GM18907 (cell line): ENCODE measurements around the gene MYOM1.
A peak's percentile ranks its signal among the peaks of the same experiment; 100 is the strongest.
"Not testable (repeated sequence)": the region's sequence is repeated elsewhere in the genome, so short reads cannot be mapped to it uniquely, and the experiment has no call there.

Experiments
- ATAC-seq: cut with Tn5 transposase; IDR thresholded peaks from one replicate; pipeline ENCODE4 v1.9.1; 2021; ENCODE audit warnings: mild to moderate bottlenecking, moderate library complexity; ENCODE audit not compliant: unreplicated experiment

Gene MYOM1

DNA sequence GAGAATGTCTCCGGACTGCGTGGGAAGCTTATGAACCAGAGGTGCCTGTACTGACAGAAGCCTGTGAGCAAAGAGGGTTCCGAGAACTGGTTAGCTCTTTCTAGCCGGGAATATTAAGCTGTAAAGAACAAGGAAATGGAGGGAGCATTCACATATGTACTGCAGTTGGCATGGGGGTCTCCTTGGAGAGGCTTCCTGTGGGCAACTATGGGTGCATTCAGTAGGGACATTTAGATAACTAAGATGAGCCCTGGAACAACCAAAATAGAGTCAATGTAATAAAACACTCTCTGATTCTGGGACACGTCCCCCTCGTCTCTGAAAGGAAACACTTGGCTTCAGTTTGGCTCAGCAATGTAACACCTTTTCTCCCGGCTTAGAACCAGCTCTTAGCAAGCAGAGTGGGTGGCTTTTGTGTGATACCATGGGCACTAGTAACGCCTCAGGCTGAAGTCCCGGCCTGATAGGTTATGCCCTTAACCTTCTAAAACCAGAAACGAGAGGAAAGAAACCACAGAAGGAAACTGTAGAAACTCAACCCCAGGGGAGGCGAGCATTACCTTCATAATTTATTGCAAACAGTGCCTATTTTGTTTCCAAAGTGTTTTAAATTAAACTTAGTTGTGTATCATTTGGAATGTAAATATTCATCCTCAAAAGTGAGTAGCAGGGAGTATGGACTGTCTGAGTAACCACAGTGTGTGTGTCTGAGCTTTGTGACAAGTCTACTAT lies 158.0 kb downstream of the MYOM1 start:
- peak; percentile 46 for ATAC-seq

DNA sequence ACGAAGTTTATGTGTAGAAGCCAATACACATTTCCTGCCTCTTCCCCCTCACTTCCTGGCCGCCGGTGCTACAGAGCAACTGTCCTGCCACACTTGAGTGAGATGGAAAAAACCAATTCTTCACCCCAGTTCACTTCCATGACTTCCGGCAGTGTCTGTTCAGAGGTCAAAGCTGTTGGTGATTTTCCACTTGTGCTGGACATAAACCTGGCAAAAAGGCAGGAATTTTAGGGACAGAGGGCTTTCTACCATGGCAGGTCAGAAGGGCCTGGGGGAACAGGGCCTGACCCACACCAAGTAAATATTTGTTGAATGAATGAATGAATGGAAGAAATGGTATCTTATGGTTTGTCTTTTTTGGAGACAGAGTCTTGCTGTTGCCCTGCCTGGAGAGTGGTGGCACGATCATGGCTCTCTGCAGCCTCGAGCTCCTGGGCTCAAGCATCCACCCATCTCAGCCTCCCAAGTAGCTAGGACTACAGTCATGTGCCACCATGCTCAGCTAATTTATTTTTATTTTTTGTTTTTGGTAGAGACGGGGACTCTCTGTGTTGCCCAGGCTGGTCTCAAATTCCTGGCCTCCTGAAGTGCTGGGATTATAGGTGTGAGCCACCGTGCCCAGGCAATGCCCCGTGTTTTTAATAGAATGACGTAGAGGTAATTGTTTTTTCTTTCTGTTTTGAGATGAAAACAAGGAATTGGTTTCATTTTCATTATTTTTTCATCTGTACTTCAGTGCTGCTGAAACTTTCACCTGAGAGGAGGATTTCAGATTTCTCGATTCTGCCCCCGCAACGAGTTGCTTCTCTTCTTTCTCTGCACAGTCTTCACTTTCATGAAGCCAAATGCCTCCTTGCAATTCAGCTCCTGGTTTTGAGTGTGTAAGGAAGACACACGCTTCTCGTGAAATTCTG lies 158.8 kb downstream of the MYOM1 start:
- ATAC-seq, result peak; percentile 43

DNA sequence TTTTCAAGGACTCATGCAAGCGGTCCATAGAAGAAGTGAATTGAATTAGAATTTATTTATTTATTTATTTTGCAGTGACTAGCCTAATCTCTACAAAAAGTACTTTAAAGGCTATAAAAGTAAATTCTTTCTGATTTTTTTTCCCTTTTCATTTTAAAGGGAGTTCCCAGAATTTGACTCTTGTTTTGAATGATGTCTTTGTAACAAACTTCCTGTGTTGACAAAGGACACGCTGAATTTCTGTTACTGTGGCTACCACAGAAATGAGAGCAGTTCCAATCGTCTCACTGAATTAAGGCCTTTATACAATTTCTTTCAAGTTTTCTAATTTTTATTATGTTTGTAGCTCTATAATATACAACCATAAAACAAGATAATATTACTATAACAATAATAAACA lies 160.5 kb downstream of the MYOM1 start:
- ATAC-seq, result no peak

DNA sequence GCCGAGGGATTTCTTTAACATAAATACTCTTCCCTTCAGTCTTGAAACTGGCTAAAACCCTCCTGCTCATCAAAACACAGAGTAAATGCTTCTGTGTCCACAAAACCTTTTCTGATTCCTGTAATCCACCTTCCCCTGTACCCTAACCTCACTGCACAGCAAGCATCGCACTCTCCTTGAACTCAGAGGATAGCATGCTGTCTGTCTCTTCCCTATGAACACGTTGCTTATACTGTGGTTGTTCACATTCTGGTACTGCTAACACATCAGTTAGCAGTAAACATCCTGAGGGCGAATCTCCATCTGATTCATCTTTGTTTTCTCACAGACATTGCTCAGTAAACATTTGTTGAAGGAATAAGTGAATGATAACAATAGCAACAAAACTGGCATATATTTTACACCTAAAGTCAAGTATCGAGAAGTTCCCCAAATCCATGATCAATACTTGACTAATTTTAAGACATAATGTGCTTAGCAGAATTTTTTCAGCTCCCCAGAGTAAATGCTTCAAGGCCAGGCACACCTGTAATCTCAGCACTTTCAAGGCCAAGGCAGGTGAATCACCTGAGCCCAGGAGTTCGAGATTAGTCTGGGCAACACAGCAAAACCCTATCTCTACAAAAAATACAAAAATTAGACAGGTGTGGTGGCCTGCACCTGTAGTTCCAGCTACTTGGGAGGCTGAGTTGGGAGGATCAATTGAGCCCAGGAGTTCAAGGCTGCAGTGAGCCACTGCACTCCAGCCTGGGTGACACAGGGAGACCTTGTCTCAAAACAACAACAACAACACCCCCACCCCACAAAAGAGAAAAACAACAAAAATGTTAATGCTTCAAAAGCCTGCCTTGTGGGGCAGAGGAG lies 161.2 kb downstream of the MYOM1 start:
- ATAC-seq, result no peak

DNA sequence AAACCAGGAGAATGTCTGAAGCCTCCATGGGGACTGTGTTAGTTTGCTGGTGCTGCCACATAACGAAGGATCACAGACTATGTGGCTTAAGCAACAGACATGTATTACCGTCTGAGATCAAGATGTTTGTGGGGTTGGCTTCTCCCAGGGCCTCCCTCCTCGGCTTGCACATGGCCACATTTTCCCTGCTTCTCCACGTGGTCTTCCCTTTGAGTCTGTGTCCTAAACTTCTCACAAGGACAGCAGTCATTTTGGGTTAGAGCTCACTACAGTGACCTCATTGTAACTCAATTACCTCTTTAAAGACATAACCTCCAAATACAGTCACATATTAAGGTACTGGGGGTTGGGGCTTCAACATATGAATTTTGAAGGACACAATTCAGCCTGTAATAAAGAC lies 162.2 kb downstream of the MYOM1 start:
- no peak for ATAC-seq

DNA sequence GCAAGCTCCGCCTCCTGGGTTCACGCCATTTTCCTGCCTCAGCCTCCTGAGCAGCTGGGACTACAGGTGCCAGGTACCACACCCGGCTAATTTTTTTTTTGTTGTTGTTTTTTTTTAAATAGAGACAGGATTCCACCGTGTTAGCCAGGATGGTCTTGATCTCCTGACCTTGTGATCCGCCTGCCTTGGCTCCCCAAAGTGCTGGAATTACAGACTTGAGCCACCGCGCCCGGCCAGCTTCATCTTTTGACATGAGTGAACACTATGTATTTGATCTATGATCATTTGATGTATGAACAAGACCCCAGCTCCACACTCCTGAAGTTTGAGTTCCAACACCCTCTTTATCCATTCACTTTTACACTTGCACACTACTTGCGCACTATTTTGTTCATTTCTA lies 163.5 kb downstream of the MYOM1 start:
- ATAC-seq, result no peak

DNA sequence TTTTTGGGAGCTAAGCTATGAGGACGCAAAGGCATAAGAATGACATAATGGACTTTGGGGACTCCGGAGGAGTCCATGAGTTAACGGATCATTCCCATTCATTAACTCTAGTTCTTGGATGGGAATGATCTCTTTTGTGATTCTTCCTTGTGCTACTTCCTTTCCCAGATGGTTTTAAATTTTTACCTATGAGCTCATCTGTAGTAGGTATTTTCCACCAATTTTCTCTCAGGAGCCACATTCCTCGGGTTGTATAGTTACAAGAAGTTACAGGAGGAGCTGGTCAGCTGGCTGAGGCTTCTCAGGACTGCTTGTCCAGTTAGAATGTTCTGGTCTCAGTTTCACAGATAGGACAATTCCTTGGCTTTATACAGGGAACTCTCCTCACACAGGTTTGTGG lies 164.0 kb downstream of the MYOM1 start:
- no peak for ATAC-seq

DNA sequence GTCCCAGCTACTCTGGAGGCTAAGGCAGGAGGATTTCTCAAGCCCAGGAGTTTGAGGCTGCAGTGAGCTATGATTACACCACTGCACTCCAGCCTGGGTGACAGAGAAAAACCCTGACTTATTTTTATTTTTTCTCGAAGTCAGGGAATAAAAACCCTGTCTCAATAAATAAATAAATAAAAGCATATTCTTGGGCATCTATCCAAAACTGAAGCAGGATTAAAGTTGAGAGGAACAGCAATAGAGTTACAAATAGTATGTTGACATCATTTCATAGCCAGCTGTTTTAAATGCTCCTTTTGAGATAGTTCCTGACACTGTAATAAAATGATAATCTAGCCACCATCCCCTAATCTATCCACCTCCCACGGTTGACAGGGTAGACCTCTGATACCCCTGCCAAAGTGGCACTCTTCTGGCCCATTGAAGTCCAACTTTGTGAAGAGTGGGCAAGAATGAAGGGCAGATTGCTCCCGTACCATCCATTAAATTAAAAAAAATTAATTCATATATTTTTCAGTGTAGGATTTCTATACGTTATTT lies 164.5 kb downstream of the MYOM1 start:
- no peak for ATAC-seq

DNA sequence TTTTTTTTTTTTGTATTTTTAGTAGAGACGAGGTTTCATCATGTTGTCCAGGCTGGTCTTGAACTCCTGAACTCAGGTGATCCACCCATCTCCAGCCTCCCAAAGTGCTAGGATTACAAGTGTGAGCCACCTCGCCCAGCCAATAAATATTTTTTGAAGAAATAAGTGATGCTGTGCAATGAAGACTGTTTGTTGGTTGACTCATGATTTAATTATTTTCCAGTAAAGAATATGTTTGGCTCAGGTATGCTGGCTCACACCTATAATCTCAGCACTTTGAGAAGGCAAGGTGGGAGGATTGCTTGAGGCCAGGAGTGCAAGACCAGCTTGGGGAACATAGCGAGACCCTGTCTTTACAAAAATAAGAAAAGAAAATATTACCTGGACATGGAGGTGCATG lies 165.0 kb downstream of the MYOM1 start:
- ATAC-seq, result no peak

DNA sequence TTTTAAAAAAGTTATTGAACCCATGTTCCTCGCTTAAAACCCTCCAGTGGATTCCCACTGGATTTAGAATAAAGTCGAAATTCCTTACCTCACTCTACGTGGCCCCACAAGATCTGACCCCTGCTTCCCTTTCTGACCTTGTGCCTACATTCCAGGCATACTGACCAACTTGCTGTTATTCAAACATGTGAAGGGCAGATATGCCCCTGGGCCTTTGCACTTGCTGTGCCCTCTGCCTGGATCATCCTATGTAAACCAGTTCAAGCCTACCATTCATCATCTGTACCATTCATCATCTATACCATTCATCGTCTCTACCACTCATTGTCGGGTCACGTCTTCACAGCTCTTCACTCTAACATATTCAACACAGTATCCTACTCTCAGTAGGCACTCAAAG lies 165.6 kb downstream of the MYOM1 start:
- ATAC-seq, result no peak

DNA sequence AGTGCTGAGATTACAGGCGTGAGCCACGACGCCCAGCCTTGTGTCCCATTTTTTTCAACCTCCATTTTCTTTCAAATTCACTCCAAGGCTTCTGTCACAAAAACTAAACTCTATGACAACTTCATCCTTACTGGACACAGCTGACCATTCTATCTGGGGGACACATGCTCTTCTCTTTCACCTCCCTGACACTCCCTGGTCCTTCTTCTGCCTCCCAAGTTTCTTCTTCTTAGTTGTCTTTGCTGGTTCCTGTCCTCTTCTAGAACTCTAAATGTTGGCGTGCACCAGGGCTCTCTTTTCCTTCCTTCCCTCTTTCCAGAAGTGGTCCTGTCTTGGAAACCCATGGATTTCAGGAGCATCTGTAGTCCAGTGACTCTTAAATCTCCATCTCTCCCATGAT lies 166.7 kb downstream of the MYOM1 start:
- ATAC-seq, result no peak

DNA sequence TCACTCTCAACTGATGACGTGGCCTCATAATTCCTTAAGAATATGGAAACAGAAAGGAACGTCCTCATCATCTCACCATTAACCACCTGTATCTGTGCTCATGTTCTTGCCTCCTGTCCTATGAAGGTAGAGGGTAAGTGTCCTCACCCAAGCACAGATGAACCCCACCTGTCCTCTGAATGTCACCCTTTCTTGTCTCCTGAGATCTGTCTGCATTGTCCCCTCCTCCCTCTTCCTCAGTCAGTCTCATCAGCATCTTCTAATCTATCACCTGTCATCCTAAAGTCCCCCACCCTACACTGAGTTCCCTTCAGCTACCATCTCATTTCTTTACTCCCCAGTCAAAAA lies 167.4 kb downstream of the MYOM1 start:
- ATAC-seq, result no peak

DNA sequence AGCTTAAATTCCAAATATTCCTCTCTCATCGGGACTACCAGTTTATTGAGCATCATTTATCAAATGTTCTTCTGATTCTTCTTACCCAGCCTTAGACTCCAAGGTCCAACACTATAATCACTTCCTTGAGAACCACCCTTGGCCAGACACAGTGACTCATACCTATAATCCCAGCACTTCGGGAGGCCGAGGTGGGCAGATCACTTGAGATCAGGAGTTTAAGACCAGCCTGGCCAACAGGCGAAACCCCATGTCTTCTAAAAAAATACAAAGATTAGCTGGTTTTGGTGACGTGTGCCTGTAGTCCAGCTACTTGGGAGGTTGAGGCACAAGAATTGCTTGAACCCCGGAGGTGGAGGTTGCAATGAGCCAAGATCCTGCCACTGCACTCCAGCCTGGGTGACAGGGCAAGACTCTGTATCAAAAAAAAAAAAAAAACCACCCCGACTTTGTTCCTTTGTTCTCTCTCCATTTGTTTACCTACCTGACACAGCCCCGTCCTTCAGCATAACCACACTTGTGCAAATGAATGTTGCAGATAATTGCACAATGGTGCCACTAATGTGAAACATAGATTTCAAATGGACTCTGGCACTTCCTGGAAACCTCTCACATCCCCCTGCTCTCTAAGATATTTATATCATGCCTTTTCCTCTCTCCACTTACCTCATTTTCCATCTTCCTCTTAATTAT lies 167.9 kb downstream of the MYOM1 start:
- no peak for ATAC-seq

DNA sequence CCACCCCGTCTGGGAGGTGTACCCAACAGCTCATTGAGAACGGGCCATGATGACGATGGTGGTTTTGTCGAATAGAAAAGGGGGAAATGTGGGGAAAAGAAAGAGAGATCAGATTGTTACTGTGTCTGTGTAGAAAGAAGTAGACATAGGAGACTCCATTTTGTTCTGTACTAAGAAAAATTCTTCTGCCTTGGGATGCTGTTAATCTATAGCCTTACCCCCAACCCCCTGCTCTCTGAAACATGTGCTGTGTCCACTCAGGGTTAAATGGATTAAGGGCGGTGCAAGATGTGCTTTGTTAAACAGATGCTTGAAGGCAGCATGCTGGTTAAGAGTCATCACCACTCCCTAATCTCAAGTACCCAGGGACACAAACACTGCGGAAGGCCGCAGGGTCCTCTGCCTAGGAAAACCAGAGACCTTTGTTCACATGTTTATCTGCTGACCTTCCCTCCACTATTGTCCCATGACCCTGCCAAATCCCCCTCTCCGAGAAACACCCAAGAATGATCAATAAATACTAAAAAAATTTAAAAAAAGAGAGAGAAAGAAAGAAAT lies 169.8 kb downstream of the MYOM1 start:
- not testable (repeated sequence) for ATAC-seq

DNA sequence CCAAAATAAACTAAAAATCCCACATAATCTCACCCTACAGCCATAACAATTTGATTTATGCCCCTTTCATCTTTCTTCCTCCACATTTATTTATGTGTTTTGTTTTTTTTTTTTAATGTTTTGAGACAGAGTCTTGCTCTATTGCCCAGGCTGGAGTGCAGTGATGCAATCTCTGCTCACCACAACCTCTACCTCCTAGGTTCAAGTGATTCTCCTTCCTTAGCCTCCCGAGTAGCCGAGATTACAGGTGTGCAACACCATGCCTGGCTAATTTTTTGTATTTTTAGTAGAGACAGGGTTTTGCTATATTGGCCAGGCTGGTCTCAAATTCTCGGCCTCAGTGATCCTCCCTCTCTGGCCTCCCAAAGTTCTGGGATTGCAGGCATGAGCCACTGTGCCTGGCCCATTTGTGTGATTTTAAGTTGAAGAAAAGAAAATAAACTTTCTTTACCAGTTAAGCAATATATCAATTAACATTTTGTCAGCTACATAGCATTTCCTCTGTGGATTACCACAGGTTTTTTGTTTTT lies 170.9 kb downstream of the MYOM1 start:
- no peak for ATAC-seq

DNA sequence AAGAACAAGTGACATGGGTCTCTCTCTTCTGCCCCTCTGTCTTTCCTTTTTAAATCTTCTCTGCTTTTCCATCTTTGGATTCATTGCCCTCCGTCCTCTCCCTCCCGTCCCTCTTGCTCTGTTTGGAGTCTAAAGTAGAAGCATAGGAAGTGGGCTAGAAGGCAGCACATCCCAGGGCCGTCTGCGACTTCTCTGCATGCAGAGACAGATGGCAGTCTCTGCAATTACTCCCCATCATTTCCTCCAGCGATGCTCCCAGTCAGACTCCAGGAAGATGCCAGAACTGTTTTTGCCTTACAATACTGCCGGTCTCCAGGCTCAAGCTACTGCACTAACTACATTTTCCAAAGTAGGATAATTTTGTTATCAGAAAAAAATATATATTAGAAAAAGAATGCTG lies 171.6 kb downstream of the MYOM1 start:
- ATAC-seq, result no peak

DNA sequence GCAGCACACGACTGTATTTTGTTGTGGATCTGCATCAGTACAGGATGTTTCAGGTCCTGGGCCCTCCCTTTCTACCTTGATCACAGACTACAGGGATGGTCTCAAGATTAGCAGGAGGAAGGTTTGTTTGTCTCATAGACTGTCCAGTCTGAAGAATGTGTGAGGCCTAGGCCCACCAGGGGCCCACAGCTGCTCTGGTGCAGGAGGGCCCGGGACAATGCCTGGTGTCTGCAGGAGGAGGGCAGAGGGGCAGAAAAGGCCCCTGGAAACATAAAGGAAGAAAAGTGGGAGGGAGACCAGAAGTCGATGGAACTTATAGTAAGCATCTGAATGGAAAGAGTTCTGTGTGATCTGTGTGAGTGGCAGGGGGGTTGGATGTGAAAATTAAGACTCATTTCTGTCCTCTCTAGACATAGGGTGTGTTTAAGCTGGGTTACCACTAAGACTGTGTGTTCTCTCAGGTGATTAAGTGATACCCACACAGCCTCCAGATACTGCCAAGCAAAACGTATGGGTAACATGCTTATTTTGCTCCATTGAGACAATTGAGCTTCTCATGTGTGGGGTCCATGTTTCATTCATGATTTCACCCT lies 173.5 kb downstream of the MYOM1 start:
- peak; percentile 72 for ATAC-seq

DNA sequence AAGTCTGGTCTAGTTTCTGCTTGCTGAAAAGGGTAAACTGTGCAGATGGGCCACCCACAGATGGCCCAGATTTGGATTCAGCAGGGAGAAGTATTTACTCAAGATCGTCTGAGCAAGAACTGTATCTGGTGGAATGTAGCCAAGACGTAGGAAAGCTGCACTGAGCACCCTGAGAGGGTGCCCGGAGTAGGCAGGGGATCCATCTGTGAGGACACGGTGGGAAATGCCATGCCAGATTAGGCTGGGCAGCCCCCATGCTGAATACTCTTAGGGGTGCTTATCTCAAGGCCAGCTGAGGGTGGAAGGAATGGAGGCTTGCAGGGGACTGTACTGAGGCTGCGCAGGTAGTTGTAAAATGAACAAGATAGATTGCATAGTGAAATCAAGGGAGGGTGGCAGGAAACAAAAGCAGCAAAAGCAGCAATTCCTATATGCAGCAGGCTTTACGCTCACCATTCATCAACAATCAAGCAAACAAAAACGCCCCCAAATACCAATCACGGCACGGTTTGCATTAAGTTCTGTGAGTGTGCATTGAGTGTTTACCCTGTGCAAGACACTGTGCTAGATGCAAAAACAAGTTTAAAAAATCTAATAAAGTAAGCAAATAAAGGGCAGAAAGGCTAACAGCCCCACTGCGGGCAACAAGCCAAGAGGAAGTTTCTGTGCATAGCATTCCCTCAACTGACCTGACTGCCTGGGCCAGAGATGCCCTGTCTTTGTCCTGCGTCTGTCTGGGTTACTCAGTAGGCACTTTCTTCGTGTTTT lies 174.7 kb downstream of the MYOM1 start:
- ATAC-seq, result no peak

DNA sequence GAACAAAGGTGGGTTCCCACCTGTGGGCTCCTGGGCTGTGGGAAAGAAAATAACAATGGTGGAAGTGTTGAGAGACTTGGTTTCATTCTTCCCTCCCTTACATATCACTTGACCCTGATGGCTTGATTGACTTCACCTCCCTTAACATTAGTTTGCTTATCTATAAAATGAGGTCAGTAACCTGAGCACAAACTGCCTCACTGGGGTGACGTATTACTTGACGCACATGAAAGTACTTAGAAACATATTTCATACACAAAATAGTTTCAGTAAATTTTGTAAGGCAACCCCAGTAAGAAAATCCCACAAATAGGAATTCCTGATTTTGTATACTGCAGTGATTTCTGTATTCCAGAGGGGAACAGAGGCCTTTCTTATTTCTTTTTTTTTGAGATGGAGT lies 177.4 kb downstream of the MYOM1 start:
- ATAC-seq, result no peak
